ENCODE data around the gene CREM. TPM values are rescaled to one million over a fixed set of nuclear protein-coding genes. Genes with fewer than 3 reads are reported as not detected.

CREM gene
- total and polyA plus RNA-seq, 4 donors, result 26.8 to 44.7 (median 38.3) TPM

DNA sequence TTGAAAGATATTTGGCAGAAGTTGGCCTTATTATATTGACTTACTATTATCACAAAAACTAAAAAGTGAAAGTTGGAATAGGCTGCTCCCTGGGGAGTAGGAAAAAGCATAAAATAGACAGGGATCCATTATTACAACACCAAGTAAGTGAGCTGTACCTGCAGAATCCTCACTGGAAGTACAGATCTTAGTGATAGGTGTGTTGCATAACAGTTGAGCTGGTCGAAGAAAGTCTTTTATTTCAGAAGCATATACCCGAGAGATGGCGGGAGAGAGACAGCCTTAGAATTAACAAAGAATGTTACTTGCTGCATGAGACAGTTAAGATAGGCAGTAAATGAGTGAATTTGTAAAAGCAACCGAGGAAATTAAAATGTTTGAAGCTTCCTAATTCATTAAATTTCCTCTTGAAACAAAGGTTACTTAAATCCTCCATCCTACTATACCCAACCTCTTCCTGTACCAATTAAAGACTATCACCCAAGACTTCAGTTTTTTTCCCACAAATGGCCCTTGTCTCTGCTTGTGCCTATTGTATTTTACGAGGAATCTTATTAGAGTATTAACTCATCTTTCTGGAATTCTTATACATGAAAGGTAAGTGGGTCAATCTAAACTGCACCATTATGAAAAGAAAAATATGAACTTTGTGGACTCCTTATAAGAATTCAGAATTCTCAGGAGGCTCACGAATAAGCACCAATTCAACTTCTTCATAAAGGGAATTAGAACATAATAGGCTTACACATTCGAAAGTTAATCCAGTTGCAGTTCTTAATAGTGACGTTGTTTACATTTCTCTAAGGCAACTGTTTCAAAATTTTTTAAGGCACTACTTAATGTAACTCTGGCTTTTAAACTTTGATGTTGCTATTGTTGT, 56.2 kb downstream of the CREM start:
- Histone ChIP-seq H3K9ac (ENCODE audit: insufficient read depth in 1 of 2, low read length in 2 of 2) (no peak overlapping the region), H3K4me1 (ENCODE audit: control insufficient read depth in 5 of 5, insufficient read depth in 5 of 5, low read length in 5 of 5) (peaks cover 0 to 7% (median 0%) of the 10 kb centered on the region in 5 donors), H3K36me3 (ENCODE audit: control insufficient read depth in 4 of 4, insufficient read depth in 4 of 4, low read length in 4 of 4) (peaks cover 0 to 2% (median 0%) of the 10 kb centered on the region in 4 donors), H3K27me3 (ENCODE audit: control insufficient read depth in 3 of 3, insufficient read depth in 3 of 3, low read length in 2 of 3) (no peaks in the 10 kb centered on the region), H3K9me3 (ENCODE audit: control insufficient read depth in 4 of 4, insufficient read depth in 3 of 4, low read length in 3 of 4) (no peaks in the 10 kb centered on the region), H3K4me3 (no peak overlapping the region), H3K27ac (ENCODE audit: low read depth in 1 of 2, low read length in 1 of 2) (no peak overlapping the region)
- DNase-seq (peak in 1 of 3 donors; percentile 38), ATAC-seq (ENCODE audit: insufficient read depth, low FRiP score) (no peak)
- 86 to 88% methylated on average over 8 of the region's 8 CpGs for WGBS, 2 donors
- TF ChIP-seq, protein P1, sequence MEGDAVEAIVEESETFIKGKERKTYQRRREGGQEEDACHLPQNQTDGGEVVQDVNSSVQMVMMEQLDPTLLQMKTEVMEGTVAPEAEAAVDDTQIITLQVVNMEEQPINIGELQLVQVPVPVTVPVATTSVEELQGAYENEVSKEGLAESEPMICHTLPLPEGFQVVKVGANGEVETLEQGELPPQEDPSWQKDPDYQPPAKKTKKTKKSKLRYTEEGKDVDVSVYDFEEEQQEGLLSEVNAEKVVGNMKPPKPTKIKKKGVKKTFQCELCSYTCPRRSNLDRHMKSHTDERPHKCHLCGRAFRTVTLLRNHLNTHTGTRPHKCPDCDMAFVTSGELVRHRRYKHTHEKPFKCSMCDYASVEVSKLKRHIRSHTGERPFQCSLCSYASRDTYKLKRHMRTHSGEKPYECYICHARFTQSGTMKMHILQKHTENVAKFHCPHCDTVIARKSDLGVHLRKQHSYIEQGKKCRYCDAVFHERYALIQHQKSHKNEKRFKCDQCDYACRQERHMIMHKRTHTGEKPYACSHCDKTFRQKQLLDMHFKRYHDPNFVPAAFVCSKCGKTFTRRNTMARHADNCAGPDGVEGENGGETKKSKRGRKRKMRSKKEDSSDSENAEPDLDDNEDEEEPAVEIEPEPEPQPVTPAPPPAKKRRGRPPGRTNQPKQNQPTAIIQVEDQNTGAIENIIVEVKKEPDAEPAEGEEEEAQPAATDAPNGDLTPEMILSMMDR (IDR thresholded peaks at IDR 0.05; ENCODE audit: control extremely low read depth, extremely low read depth), result no peak

DNA sequence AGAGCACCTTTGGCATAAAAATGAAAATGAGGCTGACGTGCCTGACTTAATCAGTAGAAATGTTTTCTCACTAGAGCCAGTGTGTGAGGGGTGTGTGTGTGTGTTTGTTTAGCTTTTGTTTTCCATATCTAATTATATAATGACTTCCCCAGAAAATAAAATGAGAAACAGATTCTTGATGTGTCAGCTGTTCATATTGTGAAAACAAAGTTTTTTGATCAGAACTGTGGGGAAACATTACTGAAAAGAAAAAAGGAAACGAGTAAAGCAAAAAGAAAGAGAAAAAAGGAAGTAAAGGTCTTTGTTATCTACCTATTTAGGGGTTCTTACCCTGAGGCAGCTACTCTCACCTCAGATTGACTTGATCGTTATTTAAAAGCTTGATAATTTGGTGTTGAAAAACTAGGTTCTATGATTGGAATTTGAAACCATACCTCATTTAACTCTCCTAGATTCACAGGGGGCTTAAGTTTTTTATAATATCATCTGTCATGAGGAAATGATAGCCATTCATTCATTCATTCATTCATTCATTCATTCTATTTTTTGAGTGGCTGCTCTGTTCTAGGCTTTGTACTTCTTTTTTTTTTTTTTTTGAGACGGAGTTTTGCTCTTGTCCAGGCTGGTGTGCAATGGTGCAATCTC, 58.0 kb downstream of the CREM start:
- H3K9ac ChIP-seq (ENCODE audit: insufficient read depth in 1 of 2, low read length in 2 of 2), result no peak overlapping the region
- ATAC-seq (ENCODE audit: insufficient read depth, low FRiP score), result no peak
- H3K27me3 ChIP-seq (ENCODE audit: control insufficient read depth in 3 of 3, insufficient read depth in 3 of 3, low read length in 2 of 3), result no peaks in the 10 kb centered on the region
- H3K27ac ChIP-seq (ENCODE audit: low read depth in 1 of 2, low read length in 1 of 2), result peak overlapping the region in 1 of 2 donors; percentile 16
- peaks cover 0 to 4% (median 0%) of the 10 kb centered on the region in 5 donors for H3K4me1 ChIP-seq (ENCODE audit: control insufficient read depth in 5 of 5, insufficient read depth in 5 of 5, low read length in 5 of 5)
- 67 to 80% methylated on average over 4 of the region's 4 CpGs for WGBS, 2 donors
- DNase-seq, result no peak
- peaks cover 0 to 3% (median 0%) of the 10 kb centered on the region in 4 donors for H3K36me3 ChIP-seq (ENCODE audit: control insufficient read depth in 4 of 4, insufficient read depth in 4 of 4, low read length in 4 of 4)
- no peak overlapping the region for H3K4me3 ChIP-seq
- no peaks in the 10 kb centered on the region for H3K9me3 ChIP-seq (ENCODE audit: control insufficient read depth in 4 of 4, insufficient read depth in 3 of 4, low read length in 3 of 4)
- TF ChIP-seq, protein P1 (IDR thresholded peaks at IDR 0.05; ENCODE audit: control extremely low read depth, extremely low read depth), result no peak

DNA sequence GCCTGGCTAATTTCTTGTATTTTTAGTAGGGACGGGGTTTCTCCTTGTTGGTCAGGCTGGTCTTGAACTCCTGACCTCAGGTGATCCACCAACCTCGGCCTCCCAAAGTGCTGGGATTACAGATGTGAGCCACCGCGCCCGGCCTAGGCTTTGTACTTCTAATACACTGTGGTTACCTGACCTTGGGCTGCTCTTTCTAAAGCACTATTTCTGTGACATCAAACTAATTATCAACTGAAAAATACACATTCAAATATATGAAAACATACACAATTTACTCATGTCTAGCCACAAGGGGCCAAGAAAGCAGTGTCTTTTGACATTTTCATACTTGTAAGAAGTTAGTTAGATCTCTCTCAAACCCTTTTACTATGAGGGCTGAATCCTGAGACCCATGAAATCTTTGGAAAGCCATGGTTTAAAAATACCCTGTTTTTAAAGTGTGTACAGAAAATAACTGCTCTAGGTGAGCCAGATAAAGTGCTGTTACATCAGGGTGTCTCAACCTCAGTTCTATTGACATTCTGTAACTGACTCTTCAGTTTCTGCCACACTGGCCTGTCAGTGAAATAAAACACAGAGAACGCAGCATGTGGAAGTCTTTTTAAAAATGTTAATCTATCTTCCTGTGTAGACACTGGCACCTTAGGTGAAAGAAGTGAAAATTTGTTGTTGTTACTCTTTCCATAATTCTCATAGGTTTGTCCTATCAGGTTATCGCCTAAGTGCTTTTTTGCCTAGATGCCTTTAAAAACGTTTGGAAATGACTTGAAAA, 58.8 kb downstream of the CREM start:
- Histone ChIP-seq H3K4me3 (no peak overlapping the region), H3K27me3 (ENCODE audit: control insufficient read depth in 3 of 3, insufficient read depth in 3 of 3, low read length in 2 of 3) (no peaks in the 10 kb centered on the region), H3K4me1 (ENCODE audit: control insufficient read depth in 5 of 5, insufficient read depth in 5 of 5, low read length in 5 of 5) (peaks cover 0 to 4% (median 0%) of the 10 kb centered on the region in 5 donors), H3K27ac (ENCODE audit: low read depth in 1 of 2, low read length in 1 of 2) (no peak overlapping the region), H3K9me3 (ENCODE audit: control insufficient read depth in 4 of 4, insufficient read depth in 3 of 4, low read length in 3 of 4) (no peaks in the 10 kb centered on the region), H3K9ac (ENCODE audit: insufficient read depth in 1 of 2, low read length in 2 of 2) (no peak overlapping the region), H3K36me3 (ENCODE audit: control insufficient read depth in 4 of 4, insufficient read depth in 4 of 4, low read length in 4 of 4) (peaks cover 0 to 3% (median 0%) of the 10 kb centered on the region in 4 donors)
- WGBS, 2 donors, result 88 to 94% methylated on average over 8 of the region's 8 CpGs
- no peak for DNase-seq
- TF ChIP-seq, protein P1 (IDR thresholded peaks at IDR 0.05; ENCODE audit: control extremely low read depth, extremely low read depth), result no peak
- no peak for ATAC-seq (ENCODE audit: insufficient read depth, low FRiP score)
